Endothelial cell of umbilical vein (primary cell): ENCODE results near the gene LCAT. TPM values are rescaled to one million over a fixed set of nuclear protein-coding genes. Genes with fewer than 3 reads are reported as not detected.

ENCODE experiments used
- BruUV-seq: library from RNA; stranded (reverse); fragments of 400-500 nt; replicated peaks from 2 replicates; lab custom pipeline; 2021; lab: Mats Ljungman, UMichigan
- CTCF ChIA-PET: fragments of 300-600, 350-600 bp; sonication (Branson Sonifier 250); formaldehyde crosslinking; loops from one replicate; lab custom pipeline; 2021; ENCODE audit warnings: antibody characterized with exemption, inconsistent platforms; lab: Charles Lee
- POLR2A ChIA-PET: fragments of 300-600, 350-600 bp; sonication (Branson Sonifier 250); formaldehyde crosslinking; loops from one replicate; lab custom pipeline; 2021; ENCODE audit warnings: antibody characterized with exemption, inconsistent platforms; lab: Charles Lee
- DNase-seq: peaks from one replicate; pipeline ENCODE4 v3.0.0-alpha.2; 2011; ENCODE audit warnings: low read depth, low spot score
- FAIRE-seq: peaks from 2 replicates; lab custom pipeline; 2011; peaks lifted over from hg19 to GRCh38; lab: Jason Lieb, UNC
- H2AFZ ChIP-seq: 2 replicates; pipeline ENCODE4 v1.6.0; 2012; ENCODE audit warnings: low read depth, low read length, control low read depth, inconsistent platforms
- H3K27ac ChIP-seq: 2 replicates; pipeline ENCODE4 v1.5.1; 2011; ENCODE audit warnings: low read depth, mild to moderate bottlenecking, control low read depth, low read length, moderate library complexity; ENCODE audit not compliant: insufficient read depth
- H3K27me3 ChIP-seq, 2 experiments: 2 replicates each; pipeline versions ENCODE4 v1.6.0 to v1.6.1; 2011; ENCODE audit warnings: low read length in 2 of 2, mixed read lengths in 1 of 2; ENCODE audit not compliant: control insufficient read depth in 2 of 2, insufficient read depth in 2 of 2
- H3K36me3 ChIP-seq, 2 experiments: 2 replicates in 1 of 2; 3 replicates in 1 of 2; pipeline ENCODE4 v1.5.1; 2011; ENCODE audit warnings: low read length in 2 of 2, mild to moderate bottlenecking in 1 of 2, moderate library complexity in 1 of 2; ENCODE audit not compliant: control insufficient read depth in 2 of 2, insufficient read depth in 2 of 2; ENCODE audit errors: extremely low read depth in 1 of 2
- H3K4me1 ChIP-seq: 3 replicates; pipeline ENCODE4 v1.5.1; 2011; ENCODE audit warnings: mild to moderate bottlenecking, low read length; ENCODE audit not compliant: control insufficient read depth, insufficient read depth; ENCODE audit errors: extremely low read depth
- H3K4me2 ChIP-seq: 2 replicates; pipeline ENCODE4 v1.6.1; 2011; ENCODE audit warnings: low read length, control low read depth, mixed read lengths; ENCODE audit not compliant: insufficient read depth
- H3K4me3 ChIP-seq, 3 experiments: fragments of 200-600 bp in 1 of 3; sonication (generic), shearing (Covaris generic) in 1 of 3; replicated peaks in 1 of 3; 2 replicates each; pipeline ENCODE4 v1.5.1; 2011 to 2016; ENCODE audit warnings: control low read depth in 3 of 3, low read length in 3 of 3, mild to moderate bottlenecking in 2 of 3, inconsistent platforms in 1 of 3, low read depth in 1 of 3, moderate library complexity in 1 of 3; ENCODE audit not compliant: insufficient read depth in 1 of 3
- H3K79me2 ChIP-seq: 2 replicates; pipeline ENCODE4 v1.6.0; 2012; ENCODE audit warnings: low read length, inconsistent platforms; ENCODE audit not compliant: control insufficient read depth, insufficient read depth
- H3K9ac ChIP-seq: replicated peaks from 2 replicates; pipeline ENCODE3; 2011; ENCODE audit warnings: low read length, control low read depth; ENCODE audit not compliant: insufficient read depth; ENCODE audit errors: extremely low read depth
- H3K9me1 ChIP-seq: replicated peaks from 3 replicates; pipeline ENCODE4 v1.6.0; 2011; ENCODE audit warnings: mild to moderate bottlenecking, low read length; ENCODE audit not compliant: control insufficient read depth, insufficient read depth; ENCODE audit errors: extremely low read depth
- H3K9me3 ChIP-seq: replicated peaks from 2 replicates; pipeline ENCODE4 v1.5.1; 2012; ENCODE audit warnings: low read length, inconsistent platforms; ENCODE audit not compliant: control insufficient read depth, insufficient read depth
- H4K20me1 ChIP-seq: replicated peaks from 2 replicates; pipeline ENCODE3; 2011; ENCODE audit warnings: mild to moderate bottlenecking, low read length; ENCODE audit not compliant: control insufficient read depth, insufficient read depth; ENCODE audit errors: extremely low read depth
- EZH2 ChIP-seq: IDR thresholded peaks from 2 replicates; pipeline ENCODE4 v1.6.1; 2012; ENCODE audit warnings: borderline replicate concordance, low read depth, mild to moderate bottlenecking, moderate library complexity, low read length, inconsistent platforms; ENCODE audit not compliant: severe bottlenecking
- FOS ChIP-seq: IDR thresholded peaks from 2 replicates; pipeline ENCODE4 v1.6.1; 2011; ENCODE audit warnings: mild to moderate bottlenecking, low read length, moderate library complexity, borderline replicate concordance; ENCODE audit not compliant: insufficient read depth
- GATA2 ChIP-seq: IDR thresholded peaks from 2 replicates; pipeline ENCODE4 v1.7.0; 2011; ENCODE audit warnings: low read depth, mild to moderate bottlenecking, moderate library complexity, mixed read lengths, low read length; ENCODE audit not compliant: insufficient read length, insufficient read depth
- JUN ChIP-seq: IDR thresholded peaks from 2 replicates; pipeline ENCODE4 v1.6.1; 2011; ENCODE audit warnings: borderline replicate concordance, low read depth; ENCODE audit not compliant: insufficient read length, insufficient read depth
- MYC ChIP-seq: IDR thresholded peaks from one replicate; pipeline ENCODE4 v1.6.1; 2011; ENCODE audit warnings: mild to moderate bottlenecking, low read depth, low read length
- POLR2A ChIP-seq: IDR thresholded peaks from 2 replicates; pipeline ENCODE4 v1.6.1; 2012; ENCODE audit warnings: low read depth, mild to moderate bottlenecking, control low read depth, low read length
- POLR2AphosphoS5 ChIP-seq: IDR thresholded peaks from 2 replicates; pipeline ENCODE4 v1.6.1; 2012; ENCODE audit warnings: low read depth, mild to moderate bottlenecking, control low read depth, low read length, moderate library complexity; ENCODE audit not compliant: insufficient read depth
- dilution Hi-C: fragments of 300-500 bp; cut with MboI; formaldehyde crosslinking; loops from one replicate; pipeline ENCODE4 v1.15.0; 2019; ENCODE audit warnings: low sequenced_read_pairs; ENCODE audit not compliant: extremely low pct_ligation_motif_present
- intact Hi-C: fragments of 100-400 bp; cut with micrococcal nuclease; formaldehyde crosslinking; loops from one replicate; pipeline ENCODE4 v1.10.0; 2022
- polyA plus RNA-seq, 4 experiments: library from polyadenylated mRNA; depleted of rRNA in 3 of 4; stranded (reverse) in 3 of 4; unstranded in 1 of 4; fragments of >200 nt; gene quantifications; 2 replicates each; pipeline versions ENCODE4 v1.2.1 to v1.2.3, GENCODE V29; 2011 to 2012; ENCODE audit warnings: missing spikeins in 1 of 4
- total RNA-seq: library from RNA; stranded (reverse); gene quantifications from 2 replicates; pipeline ENCODE4 v1.2.3, GENCODE V29; 2021
- TF ChIP-seq, protein P1 (sequence below), 2 donors: IDR thresholded peaks; 1 replicate in 1 of 2; 2 replicates in 1 of 2; pipeline ENCODE4 v1.5.1; 2011; ENCODE audit warnings: low read length in 2 of 2, mild to moderate bottlenecking in 2 of 2, moderate library complexity in 2 of 2, control low read depth in 1 of 2, inconsistent platforms in 1 of 2, low read depth in 1 of 2; ENCODE audit not compliant: insufficient read depth in 1 of 2; ENCODE audit errors: extremely low read depth in 1 of 2
- TF ChIP-seq, protein P2 (sequence below): IDR thresholded peaks from 2 replicates; pipeline ENCODE4 v1.6.1; 2011; ENCODE audit not compliant: insufficient read depth, insufficient read length

LCAT gene
- total and polyA plus RNA-seq, 2 donors (not counting 3 experiments of a cell fraction or from before 2014, with no cell fraction given): 22.6 to 46.1 TPM

DNA sequence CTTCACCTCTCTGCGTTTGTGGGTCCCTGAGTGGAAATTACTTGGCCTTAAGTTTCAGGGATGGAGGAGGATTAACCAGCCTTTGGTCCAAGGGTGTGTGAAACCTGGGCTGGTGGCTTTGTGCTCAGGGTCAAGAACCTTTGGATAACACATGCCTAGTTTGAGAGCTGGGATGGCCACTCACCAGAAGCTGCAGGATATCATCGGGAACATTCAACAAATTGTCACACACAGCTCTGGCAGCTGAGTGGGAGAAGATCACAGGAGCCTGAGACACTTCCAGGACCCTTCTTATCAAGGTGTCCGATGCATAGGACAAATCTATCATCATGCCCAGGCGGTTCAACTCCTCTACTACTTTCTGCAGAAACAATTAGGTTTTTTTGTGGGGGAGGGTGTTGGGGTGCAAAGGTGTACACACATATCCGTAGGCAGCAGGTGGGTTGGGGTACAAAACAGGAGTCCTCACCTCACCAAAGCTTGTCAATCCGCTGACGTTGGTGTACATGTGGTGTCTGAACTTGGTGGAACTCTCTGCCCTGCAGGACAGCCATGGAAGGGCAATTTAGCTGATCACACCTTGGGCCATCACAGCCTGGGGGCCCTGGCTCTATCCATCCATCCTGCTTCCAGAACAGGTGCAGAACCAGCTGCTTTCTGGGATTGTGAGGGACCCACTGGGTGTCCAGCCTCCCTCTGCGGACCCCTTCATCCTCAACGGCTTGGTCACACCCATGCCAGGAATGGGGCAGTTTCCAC, 33.7 kb upstream of the LCAT start:
- Histone ChIP-seq H3K9ac (no peak overlapping the region), H4K20me1 (no peaks in the 10 kb centered on the region), H3K27me3 (peaks cover 0 to 3% of the 10 kb centered on the region in 2 experiments), H3K4me2 (no peak overlapping the region), H3K9me1 (no peaks in the 10 kb centered on the region), H3K36me3 (no peaks in the 10 kb centered on the region), H2AFZ (no peak overlapping the region), H3K9me3 (no peaks in the 10 kb centered on the region), H3K79me2 (no peaks in the 10 kb centered on the region), H3K27ac (no peak overlapping the region), H3K4me3 (no peak overlapping the region), H3K4me1 (no peaks in the 10 kb centered on the region)
- intact Hi-C loops: no loop called here
- no TSS peak for BruUV-seq
- ChIA-PET CTCF (interaction anchor here (1.6 kb wide), 1 partner anchor 63 kb away, joined by 4 read pairs; no protein-coding TSS in a partner anchor), POLR2A (no interaction called here)
- DNase-seq (no peak), FAIRE-seq (no peak)
- dilution Hi-C loops: no loop called here
- TF ChIP-seq GATA2 (no peak), FOS (no peak), JUN (no peak), EZH2 (no peak), POLR2AphosphoS5 (no peak), POLR2A (no peak), MYC (no peak)
- TF ChIP-seq, protein P1, sequence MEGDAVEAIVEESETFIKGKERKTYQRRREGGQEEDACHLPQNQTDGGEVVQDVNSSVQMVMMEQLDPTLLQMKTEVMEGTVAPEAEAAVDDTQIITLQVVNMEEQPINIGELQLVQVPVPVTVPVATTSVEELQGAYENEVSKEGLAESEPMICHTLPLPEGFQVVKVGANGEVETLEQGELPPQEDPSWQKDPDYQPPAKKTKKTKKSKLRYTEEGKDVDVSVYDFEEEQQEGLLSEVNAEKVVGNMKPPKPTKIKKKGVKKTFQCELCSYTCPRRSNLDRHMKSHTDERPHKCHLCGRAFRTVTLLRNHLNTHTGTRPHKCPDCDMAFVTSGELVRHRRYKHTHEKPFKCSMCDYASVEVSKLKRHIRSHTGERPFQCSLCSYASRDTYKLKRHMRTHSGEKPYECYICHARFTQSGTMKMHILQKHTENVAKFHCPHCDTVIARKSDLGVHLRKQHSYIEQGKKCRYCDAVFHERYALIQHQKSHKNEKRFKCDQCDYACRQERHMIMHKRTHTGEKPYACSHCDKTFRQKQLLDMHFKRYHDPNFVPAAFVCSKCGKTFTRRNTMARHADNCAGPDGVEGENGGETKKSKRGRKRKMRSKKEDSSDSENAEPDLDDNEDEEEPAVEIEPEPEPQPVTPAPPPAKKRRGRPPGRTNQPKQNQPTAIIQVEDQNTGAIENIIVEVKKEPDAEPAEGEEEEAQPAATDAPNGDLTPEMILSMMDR (IDR thresholded peaks at IDR 0.05; ENCODE audit: extremely low read depth in 1 of 2, insufficient read depth in 1 of 2, low read depth in 1 of 2, low read length in 2 of 2): no peak
- TF ChIP-seq, protein P2, sequence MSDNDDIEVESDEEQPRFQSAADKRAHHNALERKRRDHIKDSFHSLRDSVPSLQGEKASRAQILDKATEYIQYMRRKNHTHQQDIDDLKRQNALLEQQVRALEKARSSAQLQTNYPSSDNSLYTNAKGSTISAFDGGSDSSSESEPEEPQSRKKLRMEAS: no peak
